ENCODE results near the gene TRIM33. TPM values are rescaled to one million over a fixed set of nuclear protein-coding genes. Genes with fewer than 3 reads are reported as not detected.

Gene TRIM33
- total RNA-seq, 1 experiment from 2014 or later: 28.7 TPM

DNA sequence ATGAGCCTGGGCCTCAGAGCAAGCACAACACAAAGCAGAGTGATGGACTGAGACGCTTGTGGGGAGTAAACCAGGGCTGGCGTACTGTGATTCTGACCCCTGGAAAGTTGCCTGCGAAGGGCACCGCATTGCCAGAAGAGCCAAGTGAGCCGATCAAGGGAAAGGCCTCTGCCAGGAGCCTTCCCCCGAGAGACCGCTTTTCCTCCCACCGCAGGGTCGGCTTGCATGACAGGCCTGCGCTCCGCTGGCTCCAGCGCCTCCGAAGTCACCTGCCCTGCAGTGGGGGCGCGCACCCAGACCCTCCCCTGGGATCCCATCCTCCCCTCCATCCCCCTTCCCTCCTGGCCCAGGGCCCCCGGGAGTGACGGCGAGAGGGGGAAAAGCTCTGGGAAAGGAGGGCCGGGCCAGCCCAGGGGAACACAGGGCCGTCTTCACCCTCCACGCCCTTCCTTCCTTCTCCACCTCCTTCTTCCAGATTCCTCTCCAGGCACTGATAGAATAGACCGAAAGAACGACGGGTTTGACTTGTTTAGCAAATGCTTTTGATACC, 165.0 kb downstream of the TRIM33 start:
- Histone ChIP-seq H3K9me3 (no peaks in the 10 kb centered on the region), H3K27me3 (replicated peaks; ENCODE audit: control insufficient read depth, insufficient read depth, low read length) (no peaks in the 10 kb centered on the region), H3K36me3 (ENCODE audit: control insufficient read depth, insufficient read depth, low read length) (no peaks in the 10 kb centered on the region), H3K4me1 (no peaks in the 10 kb centered on the region), H3K4me3 (ENCODE audit: low read depth, low read length) (peak overlapping the region; percentile 38)
- Mint-ChIP-seq H3K9me3 (ENCODE audit: unreplicated experiment) (no peaks in the 10 kb centered on the region), H3K27ac (ENCODE audit: unreplicated experiment) (peak overlapping the region; percentile 74), H3K4me1 (ENCODE audit: low read depth, unreplicated experiment) (no peaks in the 10 kb centered on the region), H3K36me3 (ENCODE audit: insufficient read depth, unreplicated experiment) (no peaks in the 10 kb centered on the region), H3K4me3 (ENCODE audit: unreplicated experiment) (peak overlapping the region; percentile 85), H3K27me3 (ENCODE audit: insufficient read depth, unreplicated experiment) (no peaks in the 10 kb centered on the region)
- TF ChIP-seq CTCF (IDR thresholded peaks at IDR 0.05; ENCODE audit: insufficient read depth in 1 of 2, low read depth in 1 of 2, low read length in 1 of 2, severe bottlenecking in 1 of 2, unreplicated experiment in 1 of 2): no peak
- intact Hi-C loops (cut with micrococcal nuclease; ENCODE audit: unreplicated experiment): loop anchor here (1.0 to 5.0 kb wide), 5 partner anchors 32 to 369 kb away; partner anchors contain the start of gene OLFML3
- DNase-seq: no peak
- CTCF ChIA-PET: interaction anchor here (1.4 kb wide), 1 partner anchor 80 kb away, joined by 6 read pairs; no protein-coding TSS in a partner anchor
- POLR2A ChIA-PET: no interaction called here
- BruUV-seq (replicated peaks): no TSS peak

DNA sequence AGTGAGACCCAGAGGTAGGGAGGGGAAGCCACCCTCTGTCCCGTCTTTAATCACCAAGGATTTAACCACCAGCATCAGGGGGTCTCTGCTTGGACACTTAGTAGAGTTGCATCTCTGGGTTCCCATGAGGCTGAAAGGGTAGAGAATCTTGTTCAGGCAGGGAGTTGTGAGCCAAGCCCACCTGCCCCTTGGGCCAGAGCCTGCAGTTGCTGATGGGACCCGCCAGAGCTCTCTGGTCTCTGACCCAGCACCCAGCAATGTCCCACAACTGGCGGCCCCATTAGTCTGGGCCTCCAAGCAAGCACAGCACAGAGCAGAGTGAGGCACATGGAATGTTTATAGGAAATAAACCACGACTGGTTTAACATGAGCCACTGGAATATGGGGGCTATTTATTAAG, 166.3 kb downstream of the TRIM33 start:
- DNase-seq: no peak
- intact Hi-C loops (cut with micrococcal nuclease; ENCODE audit: unreplicated experiment): loop anchor here (5.0 kb wide), 3 partner anchors 213 to 367 kb away; partner anchors contain the start of gene OLFML3
- H3K27me3 Mint-ChIP-seq (ENCODE audit: insufficient read depth, unreplicated experiment): no peaks in the 10 kb centered on the region

More for the DNA sequence above, 166.3 kb downstream of the TRIM33 start:
- H3K27me3 ChIP-seq (replicated peaks; ENCODE audit: control insufficient read depth, insufficient read depth, low read length): no peaks in the 10 kb centered on the region
- no peaks in the 10 kb centered on the region for H3K36me3 ChIP-seq (ENCODE audit: control insufficient read depth, insufficient read depth, low read length)
- no peaks in the 10 kb centered on the region for H3K4me1 Mint-ChIP-seq (ENCODE audit: low read depth, unreplicated experiment)
- ChIA-PET POLR2A (no interaction called here), CTCF (no interaction called here)
- no peaks in the 10 kb centered on the region for H3K9me3 ChIP-seq
- H3K27ac Mint-ChIP-seq (ENCODE audit: unreplicated experiment): no peak overlapping the region
- H3K9me3 Mint-ChIP-seq (ENCODE audit: unreplicated experiment): no peaks in the 10 kb centered on the region
- no peak for TF ChIP-seq CTCF (IDR thresholded peaks at IDR 0.05; ENCODE audit: insufficient read depth in 1 of 2, low read depth in 1 of 2, low read length in 1 of 2, severe bottlenecking in 1 of 2, unreplicated experiment in 1 of 2)
- no peaks in the 10 kb centered on the region for H3K4me1 ChIP-seq
- H3K36me3 Mint-ChIP-seq (ENCODE audit: insufficient read depth, unreplicated experiment): no peaks in the 10 kb centered on the region
- no TSS peak for BruUV-seq (replicated peaks)
- no peak overlapping the region for H3K4me3 ChIP-seq (ENCODE audit: low read depth, low read length)
- H3K4me3 Mint-ChIP-seq (ENCODE audit: unreplicated experiment): no peak overlapping the region

Other genes starting within 250 kb of the TRIM33 start
- 29.8 and 30.1 TPM in 2 replicates for gene BCAS2, start 70.4 kb upstream of the TRIM33 start, total RNA-seq (2022)
- 1.1 TPM in 2 replicates for gene DENND2C, start 158.8 kb upstream of the TRIM33 start, total RNA-seq (2022)
- not detected in 2 replicates for gene AMPD1, start 184.3 kb upstream of the TRIM33 start, total RNA-seq (2022)
- gene NRAS, start 205.6 kb upstream of the TRIM33 start, total RNA-seq (2022): 38.2 and 39.9 TPM in 2 replicates
- 380 and 403 TPM in 2 replicates for gene CSDE1, start 246.8 kb upstream of the TRIM33 start, total RNA-seq (2022)